HS-5 (cell line): Measurements from ENCODE around the gene EVA1A.

Experiments used
- DNase-seq: peaks from one replicate; pipeline ENCODE4 v3.0.0-alpha.2; 2012; ENCODE audit warnings: low read depth

Gene EVA1A

GRCh38 chr2:75589391-75590105, 28.8 kb upstream of the EVA1A start:
- DNase-seq, result no peak

- DNase-seq, result peak; percentile 91
These were observed 27.3 kb upstream of the EVA1A start for GRCh38 chr2:75587954-75588587.

- DNase-seq, result no peak
These were observed 26.2 kb upstream of the EVA1A start for GRCh38 chr2:75586971-75587370.

- DNase-seq, result no peak
These were observed 22.1 kb upstream of the EVA1A start for GRCh38 chr2:75582840-75583239.

GRCh38 chr2:75580606-75581005, 19.9 kb upstream of the EVA1A start:
- DNase-seq, result no peak

- DNase-seq, result no peak
These were observed 19.4 kb upstream of the EVA1A start for GRCh38 chr2:75580156-75580555.

- DNase-seq, result no peak
These were observed 18.4 kb upstream of the EVA1A start for GRCh38 chr2:75579186-75579585.

GRCh38 chr2:75577280-75577679, 16.5 kb upstream of the EVA1A start:
- no peak for DNase-seq

- DNase-seq, result no peak
These were observed 13.4 kb upstream of the EVA1A start for GRCh38 chr2:75574106-75574505.

- no peak for DNase-seq
These were observed 12.6 kb upstream of the EVA1A start for GRCh38 chr2:75573145-75573878.

GRCh38 chr2:75571730-75572430, 11.1 kb upstream of the EVA1A start:
- DNase-seq, result no peak

GRCh38 chr2:75570948-75571729, 10.4 kb upstream of the EVA1A start:
- DNase-seq, result no peak

- DNase-seq, result no peak
These were observed 9.5 kb upstream of the EVA1A start for GRCh38 chr2:75570024-75570947.

- DNase-seq, result no peak
These were observed 8.8 kb upstream of the EVA1A start for GRCh38 chr2:75569546-75569945.

- no peak for DNase-seq
These were observed 7.4 kb upstream of the EVA1A start for GRCh38 chr2:75568174-75568573.

GRCh38 chr2:75565472-75566462, 5.0 kb upstream of the EVA1A start:
- no peak for DNase-seq

GRCh38 chr2:75564713-75565359, 4.1 kb upstream of the EVA1A start:
- no peak for DNase-seq

GRCh38 chr2:75564026-75564688, 3.4 kb upstream of the EVA1A start:
- DNase-seq, result no peak
